K562 treated with DMSO at 1 percent for 48 hours (cell line): ENCODE data around the gene PTRH1. TPM values are rescaled to one million over a fixed set of nuclear protein-coding genes. Genes with fewer than 3 reads are reported as not detected.

ENCODE experiments used
- total RNA-seq: library from RNA; unstranded; fragments of 300-600 nt; gene quantifications from 2 replicates; pipeline ENCODE4 v1.2.3, GENCODE V29; 2022; ENCODE audit warnings: low replicate concordance; ENCODE audit errors: extremely low read depth

Gene PTRH1
- total RNA-seq: not detected in 2 replicates

GRCh38 chr9:127715470-127716337, at the start of gene PTRH1, which contains the start of gene TTC16:
Gene PTRH1, minus strand, starts transcription at chr9:127715663. Its CDS starts 24 bp downstream, at chr9:127715639.
Gene TTC16, plus strand, starts transcription at chr9:127716079. Its CDS starts 67 bp downstream, at chr9:127716146.

GRCh38 chr9:127734747-127735529, 19.5 kb upstream of the PTRH1 start, which contains the start of gene TOR2A:
Gene TOR2A, minus strand, starts transcription at chr9:127735294. Its CDS starts 24 bp downstream, at chr9:127735270.

GRCh38 chr9:127706836-127707241, 8.6 kb downstream of the PTRH1 start, which contains the start of gene CFAP157:
Gene CFAP157, plus strand, starts transcription at chr9:127706988. Its CDS starts 44 bp downstream, at chr9:127707032.

Other genes with a start within 250 kb of the PTRH1 start
- gene STXBP1, start 103.4 kb downstream of the PTRH1 start, total RNA-seq: not detected in 2 replicates
- not detected in 2 replicates for gene CFAP157, start 8.7 kb downstream of the PTRH1 start, total RNA-seq
- gene TTC16, start 416 bp upstream of the PTRH1 start, total RNA-seq: not detected in 2 replicates
- gene TOR2A, start 19.6 kb upstream of the PTRH1 start, total RNA-seq: not detected in 2 replicates
- gene SH2D3C, start 63.0 kb upstream of the PTRH1 start, total RNA-seq: not detected in 2 replicates
- gene CDK9, start 70.4 kb upstream of the PTRH1 start, total RNA-seq: not detected in 2 replicates
- gene FPGS, start 87.2 kb upstream of the PTRH1 start, total RNA-seq: not detected in 2 replicates
- gene ENG, start 139.0 kb upstream of the PTRH1 start, total RNA-seq: not detected in 2 replicates
- not detected in 2 replicates for gene AK1, start 162.0 kb upstream of the PTRH1 start, total RNA-seq
- gene ST6GALNAC6, start 183.9 kb upstream of the PTRH1 start, total RNA-seq: not detected in 2 replicates
- not detected in 2 replicates for gene ST6GALNAC4, start 201.4 kb upstream of the PTRH1 start, total RNA-seq
- not detected in 2 replicates for gene PIP5KL1, start 215.1 kb upstream of the PTRH1 start, total RNA-seq
- gene DPM2, start 222.2 kb upstream of the PTRH1 start, total RNA-seq: not detected in 2 replicates